Pancreas (tissue), 10 donors: ENCODE data around the gene DIAPH3. TPM values are rescaled to one million over a fixed set of nuclear protein-coding genes. Genes with fewer than 3 reads are reported as not detected.

Experiments used
- ATAC-seq, 4 donors: fragments of 200-7000 bp; cut with Tn5 transposase; one replicate each; pipeline versions ENCODE4 v1.8.0 to v1.9.1; 2020; ENCODE audit warnings: mild to moderate bottlenecking in 4 of 4, moderate library complexity in 4 of 4
- DNase-seq, 6 donors: peaks; one replicate each; pipeline ENCODE4 v3.0.0-alpha.2; 2020
- FAIRE-seq: peaks from 2 replicates; lab custom pipeline; 2012; peaks lifted over from hg19 to GRCh38; lab: Jason Lieb, UNC
- H3K27ac ChIP-seq, 4 donors: fragments of 200-600 bp; sonication (generic); 1 replicate in 3 of 4; 2 replicates in 1 of 4; pipeline versions ENCODE4 v1.5.0 to v1.8.0; 2020
- H3K27me3 ChIP-seq, 4 donors: fragments of 200-600 bp; one replicate each; pipeline ENCODE4 v1.8.0; 2021
- H3K36me3 ChIP-seq, 3 donors: fragments of 200-600 bp; sonication (generic) in 1 of 3; one replicate each; pipeline versions ENCODE4 v1.5.0 to v1.8.0; 2020 to 2021
- H3K4me1 ChIP-seq, 3 donors: fragments of 200-600 bp; one replicate each; pipeline ENCODE4 v1.8.0; 2021
- H3K4me3 ChIP-seq, 4 donors: fragments of 200-600 bp; sonication (generic) in 2 of 4; one replicate each; pipeline versions ENCODE4 v1.5.0 to v1.8.0; 2020 to 2021
- H3K9me3 ChIP-seq, 4 donors: fragments of 200-600 bp; one replicate each; pipeline ENCODE4 v1.8.0; 2021
- CTCF ChIP-seq, 4 donors: fragments of 200-600 bp; sonication (generic) in 3 of 4; IDR thresholded peaks; one replicate each; pipeline versions ENCODE4 v1.5.0 to v1.8.0; 2021; ENCODE audit warnings: antibody characterized with exemption in 4 of 4
- WGBS, 2 donors: extraction: QIAGEN DNeasy Blood & Tissue Kit; methylation state at CpG; one replicate each; pipeline ENCODE4 v1.1.7; 2013; 5-methylcytosine and 5-hydroxymethylcytosine counted together
- intact Hi-C, 3 donors: fragments of 100-400 bp; cut with DNase I; formaldehyde crosslinking; loops; one replicate each; pipeline versions ENCODE4 v1.11.1 to v1.14.2; 2022
- polyA plus RNA-seq, 2 donors: library from polyadenylated mRNA; stranded (reverse); fragments of 200-250 nt; gene quantifications; one replicate each; pipeline ENCODE4 v1.2.3, GENCODE V29; 2013
- total RNA-seq, 6 donors: library from RNA; stranded (reverse); fragmentation: NEBNext Ultra II Directional in 4 of 6; extraction: Animal tissue kit (Norgen Biotek cat#: 25700) in 4 of 6; gene quantifications; one replicate each; pipeline versions ENCODE4 v1.2.1 to v1.2.4, GENCODE V29; 2021 to 2023
- donor health status: healthy with polysubstance abuse.
- donor health status: DM: no; HTN: no; CAD: no; lungs with moderate emphysema.
- donor health status: DM: no; HTN: no; CAD: no.
- donor health status: control.
- donor health status: control.
- donor health status: Bipolar disorder and iron deficiency.
- donor health status: DM: yes; HTN: yes; CAD: no.
- donor health status: DM: no; HTN: no; CAD: no.
- donor health status: DM: no; HTN: no; CAD: no.
- donor health status: DM: yes; HTN: yes; CAD: no.

DIAPH3 gene
- total and polyA plus RNA-seq, 8 donors = 0.12 to 1.3 (median 0.42) TPM; not detected in 1

- Histone ChIP-seq H3K27me3 (no peaks in the 10 kb centered on the region), H3K9me3 (no peaks in the 10 kb centered on the region), H3K4me1 (peaks cover 0 to under 1% (median 0%) of the 10 kb centered on the region in 3 donors), H3K36me3 (no peaks in the 10 kb centered on the region), H3K27ac (no peak overlapping the region), H3K4me3 (no peak overlapping the region)
- 90 to 95% methylated on average over 5 of the region's 5 CpGs for WGBS, 2 donors
- ATAC-seq (no peak), DNase-seq (no peak), FAIRE-seq (no peak)
- intact Hi-C loops = no loop called here
- no peak for TF ChIP-seq CTCF (IDR thresholded peaks at IDR 0.05)
Measured at GRCh38 chr13:59660582-59660981, 503.1 kb downstream of the DIAPH3 start.

- intact Hi-C loops = no loop called here
- no peak overlapping the region for H3K4me3 ChIP-seq
Measured at GRCh38 chr13:59659981-59660380, 503.7 kb downstream of the DIAPH3 start.

GRCh38 chr13:59658738-59659330, 504.9 kb downstream of the DIAPH3 start:
- no peaks in the 10 kb centered on the region for H3K4me1 ChIP-seq
- FAIRE-seq (no peak), DNase-seq (no peak), ATAC-seq (no peak)
- H3K4me3 ChIP-seq = no peak overlapping the region
- no peak overlapping the region for H3K27ac ChIP-seq
- intact Hi-C loops = no loop called here
- WGBS, 2 donors = 89 to 96% methylated on average over 6 of the region's 6 CpGs
- no peaks in the 10 kb centered on the region for H3K27me3 ChIP-seq
- no peaks in the 10 kb centered on the region for H3K9me3 ChIP-seq
- TF ChIP-seq CTCF (IDR thresholded peaks at IDR 0.05) = no peak
- H3K36me3 ChIP-seq = no peaks in the 10 kb centered on the region

More at GRCh38 chr13:59659981-59660380, 503.7 kb downstream of the DIAPH3 start:
- H3K36me3 ChIP-seq = no peaks in the 10 kb centered on the region
- H3K27ac ChIP-seq = no peak overlapping the region
- no peaks in the 10 kb centered on the region for H3K4me1 ChIP-seq
- no peaks in the 10 kb centered on the region for H3K9me3 ChIP-seq
- ATAC-seq (no peak), DNase-seq (no peak), FAIRE-seq (no peak)
- H3K27me3 ChIP-seq = no peaks in the 10 kb centered on the region
- no peak for TF ChIP-seq CTCF (IDR thresholded peaks at IDR 0.05)
- 93 to 96% methylated on average over 5 of the region's 5 CpGs for WGBS, 2 donors

GRCh38 chr13:59658027-59658737, 505.5 kb downstream of the DIAPH3 start:
- Histone ChIP-seq H3K36me3 (no peaks in the 10 kb centered on the region), H3K27me3 (no peaks in the 10 kb centered on the region), H3K4me3 (no peak overlapping the region), H3K9me3 (no peaks in the 10 kb centered on the region), H3K27ac (no peak overlapping the region), H3K4me1 (no peaks in the 10 kb centered on the region)
- TF ChIP-seq CTCF (IDR thresholded peaks at IDR 0.05) = no peak
- intact Hi-C loops = no loop called here
- ATAC-seq (peak in 1 of 4 donors; percentile 47), FAIRE-seq (no peak), DNase-seq (no peak)
- WGBS, 2 donors = 62 to 68% methylated on average over 12 of the region's 12 CpGs

GRCh38 chr13:59653916-59654315, 509.8 kb downstream of the DIAPH3 start:
- FAIRE-seq (no peak), DNase-seq (no peak), ATAC-seq (no peak)
- Histone ChIP-seq H3K4me3 (no peak overlapping the region), H3K9me3 (no peaks in the 10 kb centered on the region), H3K27me3 (no peaks in the 10 kb centered on the region), H3K36me3 (no peaks in the 10 kb centered on the region), H3K4me1 (no peaks in the 10 kb centered on the region), H3K27ac (no peak overlapping the region)
- intact Hi-C loops = no loop called here
- no peak for TF ChIP-seq CTCF (IDR thresholded peaks at IDR 0.05)
- 96% methylated on average over 2 of the region's 2 CpGs for WGBS, 2 donors
